Upper lobe of left lung (tissue), 6 donors: ENCODE data around the gene KCNJ1. TPM values are rescaled to one million over a fixed set of nuclear protein-coding genes. Genes with fewer than 3 reads are reported as not detected.

Experiments used
- ATAC-seq, 2 donors: fragments of 200-7000 bp; cut with Tn5 transposase; one replicate each; pipeline ENCODE4 v1.9.1; 2022; ENCODE audit warnings: mild to moderate bottlenecking in 2 of 2, moderate library complexity in 2 of 2; ENCODE audit not compliant: low FRiP score in 2 of 2
- DNase-seq, 2 donors: peaks; one replicate each; pipeline ENCODE4 v3.0.0-alpha.2; 2019 to 2020
- H3K27ac ChIP-seq, 4 donors: fragments of 200-600 bp; sonication (generic); one replicate each; pipeline ENCODE4 v1.5.1; 2016 to 2019
- H3K27me3 ChIP-seq, 4 donors: fragments of 200-600 bp; sonication (generic); one replicate each; pipeline ENCODE4 v1.5.1; 2017 to 2019
- H3K36me3 ChIP-seq, 4 donors: fragments of 200-600 bp; sonication (generic); one replicate each; pipeline ENCODE4 v1.5.1; 2016 to 2019
- H3K4me1 ChIP-seq, 4 donors: fragments of 200-600 bp; sonication (generic); one replicate each; pipeline ENCODE4 v1.5.1; 2018 to 2019
- H3K4me3 ChIP-seq, 4 donors: fragments of 200-600 bp; sonication (generic); one replicate each; pipeline ENCODE4 v1.5.1; 2017 to 2019; ENCODE audit warnings: mild to moderate bottlenecking in 2 of 4, moderate library complexity in 1 of 4
- H3K9me3 ChIP-seq, 4 donors: fragments of 200-600 bp; sonication (generic); one replicate each; pipeline ENCODE4 v1.5.1; 2018 to 2019
- CTCF ChIP-seq, 6 experiments: fragments of 450-650 bp in 4 of 6; fragments of 200-600 bp in 2 of 6; sonication (generic) in 2 of 6; IDR thresholded peaks; one replicate each; pipeline ENCODE4 v1.5.1; 2016 to 2019; ENCODE audit warnings: antibody characterized with exemption in 6 of 6
- EP300 ChIP-seq, 4 donors: sonication (generic); formaldehyde crosslinking; IDR thresholded peaks; one replicate each; pipeline ENCODE4 v1.5.1; 2017; ENCODE audit warnings: antibody characterized with exemption in 4 of 4, control low read depth in 2 of 4
- POLR2A ChIP-seq, 4 donors: fragments of 450-650 bp; IDR thresholded peaks; one replicate each; pipeline ENCODE4 v1.5.1; 2016 to 2017; ENCODE audit warnings: antibody characterized with exemption in 4 of 4, mild to moderate bottlenecking in 2 of 4
- POLR2AphosphoS5 ChIP-seq, 2 donors: sonication (generic); formaldehyde crosslinking; IDR thresholded peaks; one replicate each; pipeline ENCODE4 v1.5.1; 2017; ENCODE audit warnings: antibody characterized with exemption in 2 of 2
- WGBS, 2 donors: methylation state at CpG; one replicate each; pipeline ENCODE4 v1.1.5; 2017 to 2018; 5-methylcytosine and 5-hydroxymethylcytosine counted together
- total RNA-seq, 6 donors: library from RNA; depleted of rRNA in 4 of 6; stranded (reverse); fragments of >200 nt in 4 of 6; gene quantifications; one replicate each; pipeline versions ENCODE4 v1.1.0 to v1.2.1, GENCODE V29; 2016 to 2021
- donor health status: DM: no; HTN: no; CAD: no; lungs with moderate emphysema.
- donor health status: DM: no; HTN: yes; CAD: no; lungs with severe emphysema.

The KCNJ1 gene
- total RNA-seq, 6 donors from 2014 or later = 0.15 to 0.59 (median 0.20) TPM; not detected in 3

- TF ChIP-seq EP300 (IDR thresholded peaks at IDR 0.05) = no peak
- TF ChIP-seq POLR2AphosphoS5 (IDR thresholded peaks at IDR 0.05) = no peak
- no peak for TF ChIP-seq POLR2A (IDR thresholded peaks at IDR 0.05)
- no peak for TF ChIP-seq CTCF (IDR thresholded peaks at IDR 0.05)
- Histone ChIP-seq H3K36me3 (no peaks in the 10 kb centered on the region), H3K27ac (no peak overlapping the region)
Observed at GRCh38 chr11:128841461-128842072, 25.5 kb downstream of the KCNJ1 start.

GRCh38 chr11:128840783-128841182 is 26.3 kb downstream of the KCNJ1 start:
- Histone ChIP-seq H3K9me3 (no peaks in the 10 kb centered on the region), H3K27ac (no peak overlapping the region), H3K4me1 (peaks cover 11 to 33% (median 24%) of the 10 kb centered on the region in 4 donors), H3K4me3 (no peak overlapping the region), H3K27me3 (no peaks in the 10 kb centered on the region), H3K36me3 (no peaks in the 10 kb centered on the region)
- 64 to 72% methylated on average over 2 of the region's 2 CpGs for WGBS, 2 donors
- no peak for DNase-seq
- ATAC-seq = no peak
- TF ChIP-seq POLR2AphosphoS5 (IDR thresholded peaks at IDR 0.05) = no peak
- no peak for TF ChIP-seq POLR2A (IDR thresholded peaks at IDR 0.05)
- no peak for TF ChIP-seq EP300 (IDR thresholded peaks at IDR 0.05)
- no peak for TF ChIP-seq CTCF (IDR thresholded peaks at IDR 0.05)

More at GRCh38 chr11:128841461-128842072, 25.5 kb downstream of the KCNJ1 start:
- ATAC-seq (no peak), DNase-seq (no peak)
- 88 to 90% methylated on average over 7 of the region's 7 CpGs for WGBS, 2 donors
- H3K27me3 ChIP-seq = no peaks in the 10 kb centered on the region
- no peaks in the 10 kb centered on the region for H3K9me3 ChIP-seq
- no peak overlapping the region for H3K4me3 ChIP-seq
- peaks cover 11 to 33% (median 22%) of the 10 kb centered on the region in 4 donors for H3K4me1 ChIP-seq

GRCh38 chr11:128840137-128840536 is 27.0 kb downstream of the KCNJ1 start:
- H3K27me3 ChIP-seq = no peaks in the 10 kb centered on the region
- peak overlapping the region in 1 of 4 donors; percentile 13 for H3K27ac ChIP-seq
- no peak overlapping the region for H3K4me3 ChIP-seq
- WGBS, 2 donors = 55 to 64% methylated on average over 5 of the region's 5 CpGs
- H3K9me3 ChIP-seq = no peaks in the 10 kb centered on the region
- peaks cover 18 to 35% (median 30%) of the 10 kb centered on the region in 4 donors for H3K4me1 ChIP-seq
- H3K36me3 ChIP-seq = no peaks in the 10 kb centered on the region
- DNase-seq (no peak), ATAC-seq (no peak)
- TF ChIP-seq CTCF (IDR thresholded peaks at IDR 0.05) = no peak
- no peak for TF ChIP-seq POLR2A (IDR thresholded peaks at IDR 0.05)
- no peak for TF ChIP-seq POLR2AphosphoS5 (IDR thresholded peaks at IDR 0.05)
- no peak for TF ChIP-seq EP300 (IDR thresholded peaks at IDR 0.05)

GRCh38 chr11:128839081-128839480 is 28.0 kb downstream of the KCNJ1 start:
- TF ChIP-seq POLR2A (IDR thresholded peaks at IDR 0.05) (no peak), POLR2AphosphoS5 (IDR thresholded peaks at IDR 0.05) (no peak), EP300 (IDR thresholded peaks at IDR 0.05) (no peak), CTCF (IDR thresholded peaks at IDR 0.05) (no peak)
- peaks cover 18 to 43% (median 30%) of the 10 kb centered on the region in 4 donors for H3K4me1 ChIP-seq
- WGBS, 2 donors = 91 to 96% methylated on average over 5 of the region's 5 CpGs

GRCh38 chr11:128837627-128838026 is 29.5 kb downstream of the KCNJ1 start:
- TF ChIP-seq POLR2AphosphoS5 (IDR thresholded peaks at IDR 0.05) = peak; percentile 58 to 68
- no peak for TF ChIP-seq POLR2A (IDR thresholded peaks at IDR 0.05)
- peak in 1 of 4 donors; percentile 74 for TF ChIP-seq EP300 (IDR thresholded peaks at IDR 0.05)
- ATAC-seq = peak; percentile 21 to 44
- Histone ChIP-seq H3K4me3 (no peak overlapping the region), H3K4me1 (peaks cover 18 to 41% (median 24%) of the 10 kb centered on the region in 4 donors), H3K27ac (peak overlapping the region in 3 of 4 donors; percentile 19 to 51 (median 38)), H3K9me3 (no peaks in the 10 kb centered on the region), H3K27me3 (no peaks in the 10 kb centered on the region), H3K36me3 (no peaks in the 10 kb centered on the region)
- DNase-seq = peak in 1 of 2 donors; percentile 45
- WGBS, 2 donors = 23 to 30% methylated on average over 4 of the region's 4 CpGs

More at GRCh38 chr11:128839081-128839480, 28.0 kb downstream of the KCNJ1 start:
- Histone ChIP-seq H3K27ac (peak overlapping the region in 1 of 4 donors; percentile 13), H3K4me3 (no peak overlapping the region), H3K9me3 (no peaks in the 10 kb centered on the region), H3K27me3 (no peaks in the 10 kb centered on the region), H3K36me3 (no peaks in the 10 kb centered on the region)
- DNase-seq (no peak), ATAC-seq (no peak)
